ENCODE measurements around the gene SND1.

DNA sequence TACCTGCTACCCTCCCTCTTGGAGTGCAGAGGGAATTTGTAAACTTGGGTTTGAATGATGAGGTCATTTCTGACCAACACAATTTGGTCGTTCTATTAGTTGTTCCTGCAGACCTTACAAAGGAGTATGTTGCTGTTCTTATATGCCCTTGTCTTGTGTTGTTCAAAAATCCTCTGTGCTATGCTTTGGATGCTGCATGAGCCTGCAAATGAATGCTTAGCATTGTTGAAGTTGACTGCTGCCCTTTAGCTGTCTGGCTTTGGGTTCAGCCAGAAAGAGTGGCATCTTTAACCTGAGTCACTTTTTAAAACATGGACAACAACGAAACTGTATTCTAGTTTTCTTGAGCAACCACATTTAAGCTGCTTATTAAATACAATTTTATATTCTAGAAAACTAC is 80.3 kb downstream of the SND1 start:
- TF ChIP-seq TEAD4 (IDR thresholded peaks at IDR 0.05) (no peak), TAF1 (IDR thresholded peaks at IDR 0.05; ENCODE audit: low read depth) (no peak), YY1 (IDR thresholded peaks at IDR 0.05; ENCODE audit: low read depth) (no peak), TCF12 (IDR thresholded peaks at IDR 0.05; ENCODE audit: low read depth) (no peak), NFIC (IDR thresholded peaks at IDR 0.05) (no peak), RAD21 (IDR thresholded peaks at IDR 0.05; ENCODE audit: low read depth) (no peak), EGR1 (IDR thresholded peaks at IDR 0.05) (no peak), CEBPB (IDR thresholded peaks at IDR 0.05) (no peak)
- TF ChIP-seq, protein P1, sequence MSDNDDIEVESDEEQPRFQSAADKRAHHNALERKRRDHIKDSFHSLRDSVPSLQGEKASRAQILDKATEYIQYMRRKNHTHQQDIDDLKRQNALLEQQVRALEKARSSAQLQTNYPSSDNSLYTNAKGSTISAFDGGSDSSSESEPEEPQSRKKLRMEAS (IDR thresholded peaks at IDR 0.05), result no peak
- TF ChIP-seq, protein P2, sequence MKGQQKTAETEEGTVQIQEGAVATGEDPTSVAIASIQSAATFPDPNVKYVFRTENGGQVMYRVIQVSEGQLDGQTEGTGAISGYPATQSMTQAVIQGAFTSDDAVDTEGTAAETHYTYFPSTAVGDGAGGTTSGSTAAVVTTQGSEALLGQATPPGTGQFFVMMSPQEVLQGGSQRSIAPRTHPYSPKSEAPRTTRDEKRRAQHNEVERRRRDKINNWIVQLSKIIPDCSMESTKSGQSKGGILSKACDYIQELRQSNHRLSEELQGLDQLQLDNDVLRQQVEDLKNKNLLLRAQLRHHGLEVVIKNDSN (IDR thresholded peaks at IDR 0.05), result no peak

Measured in Ishikawa (cell line).